ENCODE measurements around the gene TREML1.
A peak's percentile ranks its signal among the peaks of the same experiment; 100 is the strongest.

The TREML1 gene

DNA sequence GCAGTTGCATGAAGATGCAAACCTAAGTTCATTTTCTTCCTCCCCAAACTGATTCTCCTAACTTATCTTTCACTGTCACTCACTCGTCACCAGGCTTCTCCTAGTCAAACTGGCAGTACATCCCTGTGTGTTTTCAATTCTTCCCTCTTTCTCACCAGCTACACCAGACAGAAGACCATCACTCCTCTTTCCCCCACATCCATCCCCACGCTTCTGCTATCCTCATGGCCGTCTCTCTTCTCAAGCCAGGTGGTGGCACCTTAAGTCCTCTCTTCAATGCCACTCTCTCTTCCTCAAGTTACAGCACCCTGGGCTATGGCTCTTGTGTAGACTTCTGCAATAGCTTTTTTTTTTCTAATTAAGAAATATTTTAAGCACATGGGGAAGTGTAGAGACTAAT, 23.1 kb upstream of the TREML1 start:
- no peak overlapping the region for H3K4me3 ChIP-seq (ENCODE audit: low read depth, low read length)
- H3K9ac ChIP-seq (ENCODE audit: low read length), result no peak overlapping the region
- H3K27me3 ChIP-seq (ENCODE audit: control insufficient read depth, insufficient read depth, low read length), result no peaks in the 10 kb centered on the region; the same call in 1 of the 2 replicates
- 0 out of 2 replicates have a peak, but pooled peaks cover 4% of the 10 kb centered on the region for H3K4me1 ChIP-seq (ENCODE audit: control insufficient read depth, insufficient read depth, low read length)
- H3K9me3 ChIP-seq (ENCODE audit: control insufficient read depth, insufficient read depth, low read depth, low read length), result no peaks in the 10 kb centered on the region
- no peaks in the 10 kb centered on the region for H3K36me3 ChIP-seq (ENCODE audit: control insufficient read depth, insufficient read depth, low read length)
- H3K27ac ChIP-seq (ENCODE audit: low read depth, low read length), result no peak overlapping the region

DNA sequence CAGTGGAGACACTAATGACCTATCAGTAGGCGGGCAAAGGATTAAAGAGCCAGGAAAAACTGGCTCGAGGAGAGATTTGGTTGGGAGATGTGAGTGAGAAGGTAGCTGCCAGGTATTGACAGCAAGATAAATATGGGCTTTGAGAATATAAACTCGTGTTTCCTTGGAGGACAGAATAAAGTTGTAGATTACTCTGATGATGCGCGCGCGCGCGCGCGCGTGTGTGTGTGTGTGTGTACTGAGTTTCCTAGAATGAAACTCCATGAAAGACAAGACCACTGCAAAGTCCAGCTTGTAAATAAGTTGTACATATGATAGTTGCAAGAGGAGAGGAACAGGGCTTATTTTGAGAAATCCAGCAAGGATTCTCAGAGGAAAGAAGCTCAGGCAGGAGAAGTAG, 22.0 kb upstream of the TREML1 start:
- Histone ChIP-seq H3K4me1 (ENCODE audit: control insufficient read depth, insufficient read depth, low read length) (peaks cover 5% of the 10 kb centered on the region), H3K27ac (ENCODE audit: low read depth, low read length) (no peak overlapping the region), H3K9me3 (ENCODE audit: control insufficient read depth, insufficient read depth, low read depth, low read length) (no peaks in the 10 kb centered on the region), H3K36me3 (ENCODE audit: control insufficient read depth, insufficient read depth, low read length) (no peaks in the 10 kb centered on the region), H3K9ac (ENCODE audit: low read length) (no peak overlapping the region), H3K4me3 (ENCODE audit: low read depth, low read length) (no peak overlapping the region), H3K27me3 (ENCODE audit: control insufficient read depth, insufficient read depth, low read length) (no peaks in the 10 kb centered on the region; the same call in 1 of the 2 replicates)

DNA sequence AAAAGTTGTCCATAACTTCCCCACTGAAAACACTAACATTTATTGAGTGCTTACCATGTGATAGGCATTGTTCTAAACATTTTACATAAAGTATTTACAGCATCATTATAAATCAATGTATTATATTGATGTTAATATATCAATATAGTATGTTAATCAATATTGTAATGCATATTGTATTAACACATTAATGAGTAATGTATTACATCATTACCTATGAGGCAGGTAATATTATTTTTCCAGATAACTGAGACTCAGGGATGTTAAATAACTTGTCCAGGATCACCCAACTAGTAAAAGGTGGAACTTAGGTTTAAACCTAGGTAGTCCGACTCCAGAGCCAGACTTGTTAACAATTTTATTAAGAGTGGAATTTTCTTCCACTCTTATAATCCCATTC, 20.9 kb upstream of the TREML1 start:
- Histone ChIP-seq H3K9me3 (ENCODE audit: control insufficient read depth, insufficient read depth, low read depth, low read length) (no peaks in the 10 kb centered on the region), H3K4me1 (ENCODE audit: control insufficient read depth, insufficient read depth, low read length) (peaks cover 16% of the 10 kb centered on the region), H3K4me3 (ENCODE audit: low read depth, low read length) (no peak overlapping the region), H3K9ac (ENCODE audit: low read length) (no peak overlapping the region), H3K27me3 (ENCODE audit: control insufficient read depth, insufficient read depth, low read length) (no peaks in the 10 kb centered on the region; the same call in 1 of the 2 replicates), H3K36me3 (ENCODE audit: control insufficient read depth, insufficient read depth, low read length) (no peaks in the 10 kb centered on the region), H3K27ac (ENCODE audit: low read depth, low read length) (no peak overlapping the region)

DNA sequence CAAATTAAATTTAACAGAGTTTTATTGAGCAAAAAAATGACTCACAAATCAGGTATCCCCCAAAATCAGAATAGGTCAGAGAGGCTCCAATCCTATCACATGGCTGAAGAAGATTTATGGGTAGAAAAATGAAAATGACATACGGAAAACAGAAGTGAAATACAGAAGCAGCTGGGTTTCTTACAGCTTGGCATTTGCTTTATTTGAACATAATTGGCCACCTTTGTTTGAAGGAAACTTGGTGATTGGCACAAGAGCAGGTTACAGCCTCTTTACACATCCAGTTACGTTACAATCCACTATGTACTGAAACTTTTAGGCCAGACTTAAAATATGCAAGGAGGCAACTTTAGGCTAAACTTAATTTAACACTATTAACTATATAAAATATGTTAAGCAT, 20.5 kb upstream of the TREML1 start:
- H3K27me3 ChIP-seq (ENCODE audit: control insufficient read depth, insufficient read depth, low read length), result no peaks in the 10 kb centered on the region; the same call in 1 of the 2 replicates
- no peak overlapping the region for H3K9ac ChIP-seq (ENCODE audit: low read length)
- no peak overlapping the region for H3K27ac ChIP-seq (ENCODE audit: low read depth, low read length)
- no peak overlapping the region for H3K4me3 ChIP-seq (ENCODE audit: low read depth, low read length)
- H3K4me1 ChIP-seq (ENCODE audit: control insufficient read depth, insufficient read depth, low read length), result peaks cover 16% of the 10 kb centered on the region
- H3K36me3 ChIP-seq (ENCODE audit: control insufficient read depth, insufficient read depth, low read length), result no peaks in the 10 kb centered on the region
- no peaks in the 10 kb centered on the region for H3K9me3 ChIP-seq (ENCODE audit: control insufficient read depth, insufficient read depth, low read depth, low read length)

DNA sequence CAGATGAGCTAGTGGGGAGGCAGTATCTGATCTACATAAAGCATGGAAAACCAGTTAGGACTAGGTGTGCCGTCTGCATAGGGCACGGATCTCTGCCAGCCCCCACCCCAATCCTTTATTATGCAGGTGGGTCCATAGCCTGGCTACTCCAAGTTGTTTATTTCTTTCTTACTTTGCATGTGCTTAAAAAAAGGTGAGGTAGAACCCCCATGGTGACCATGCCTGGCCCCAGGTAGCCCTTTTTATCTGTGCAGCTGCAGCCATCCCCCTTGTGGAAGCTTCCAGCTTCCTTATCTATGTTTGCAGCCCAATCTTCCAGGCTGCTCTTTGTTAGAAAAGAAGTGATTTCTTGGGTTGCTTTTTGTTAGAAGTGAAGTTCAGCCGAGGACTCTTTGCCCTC, 17.8 kb upstream of the TREML1 start:
- peak overlapping the region; percentile 51 for H3K9ac ChIP-seq (ENCODE audit: low read length)
- H3K27ac ChIP-seq (ENCODE audit: low read depth, low read length), result peak overlapping the region; percentile 76

DNA sequence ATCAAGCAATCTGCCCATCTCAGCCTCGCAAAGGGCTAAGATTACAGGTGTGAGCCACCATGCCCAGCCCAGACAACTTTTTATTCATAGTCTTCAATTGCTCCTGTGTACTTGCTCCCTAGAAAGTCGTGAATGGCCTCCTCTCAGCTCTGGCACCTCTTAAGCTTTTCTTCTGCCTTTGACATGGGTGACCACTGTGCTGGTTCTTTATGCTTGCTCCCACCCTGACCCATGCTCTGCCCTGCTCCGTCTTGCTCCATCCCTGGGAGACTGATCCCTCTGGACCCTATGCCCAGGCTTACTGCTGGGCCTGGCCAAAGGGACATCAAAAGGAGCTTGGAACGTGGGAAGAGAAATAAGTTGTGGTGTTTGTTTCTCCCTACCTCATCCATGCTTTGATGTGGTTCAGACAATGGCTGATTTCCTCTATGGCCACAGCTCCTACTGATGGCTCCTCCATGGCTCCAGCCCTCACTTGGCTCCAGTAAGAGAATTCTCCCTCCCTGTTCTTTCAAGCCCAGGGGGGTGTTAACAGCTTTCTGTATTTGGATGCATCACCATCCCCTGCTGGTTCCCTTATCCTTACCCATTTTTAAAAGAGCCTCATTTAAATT, 16.5 kb upstream of the TREML1 start:
- H3K9ac ChIP-seq (ENCODE audit: low read length), result no peak overlapping the region
- peaks cover 16% of the 10 kb centered on the region for H3K4me1 ChIP-seq (ENCODE audit: control insufficient read depth, insufficient read depth, low read length)
- H3K27ac ChIP-seq (ENCODE audit: low read depth, low read length), result no peak overlapping the region
- H3K9me3 ChIP-seq (ENCODE audit: control insufficient read depth, insufficient read depth, low read depth, low read length), result no peaks in the 10 kb centered on the region
- H3K27me3 ChIP-seq (ENCODE audit: control insufficient read depth, insufficient read depth, low read length), result no peaks in the 10 kb centered on the region
- no peak overlapping the region for H3K4me3 ChIP-seq (ENCODE audit: low read depth, low read length)
- H3K36me3 ChIP-seq (ENCODE audit: control insufficient read depth, insufficient read depth, low read length), result no peaks in the 10 kb centered on the region

More for the DNA sequence above, 17.8 kb upstream of the TREML1 start:
- no peaks in the 10 kb centered on the region; the same call in 1 of the 2 replicates for H3K27me3 ChIP-seq (ENCODE audit: control insufficient read depth, insufficient read depth, low read length)
- H3K9me3 ChIP-seq (ENCODE audit: control insufficient read depth, insufficient read depth, low read depth, low read length), result no peaks in the 10 kb centered on the region
- H3K4me3 ChIP-seq (ENCODE audit: low read depth, low read length), result no peak overlapping the region
- peaks cover 16% of the 10 kb centered on the region for H3K4me1 ChIP-seq (ENCODE audit: control insufficient read depth, insufficient read depth, low read length)
- H3K36me3 ChIP-seq (ENCODE audit: control insufficient read depth, insufficient read depth, low read length), result no peaks in the 10 kb centered on the region

DNA sequence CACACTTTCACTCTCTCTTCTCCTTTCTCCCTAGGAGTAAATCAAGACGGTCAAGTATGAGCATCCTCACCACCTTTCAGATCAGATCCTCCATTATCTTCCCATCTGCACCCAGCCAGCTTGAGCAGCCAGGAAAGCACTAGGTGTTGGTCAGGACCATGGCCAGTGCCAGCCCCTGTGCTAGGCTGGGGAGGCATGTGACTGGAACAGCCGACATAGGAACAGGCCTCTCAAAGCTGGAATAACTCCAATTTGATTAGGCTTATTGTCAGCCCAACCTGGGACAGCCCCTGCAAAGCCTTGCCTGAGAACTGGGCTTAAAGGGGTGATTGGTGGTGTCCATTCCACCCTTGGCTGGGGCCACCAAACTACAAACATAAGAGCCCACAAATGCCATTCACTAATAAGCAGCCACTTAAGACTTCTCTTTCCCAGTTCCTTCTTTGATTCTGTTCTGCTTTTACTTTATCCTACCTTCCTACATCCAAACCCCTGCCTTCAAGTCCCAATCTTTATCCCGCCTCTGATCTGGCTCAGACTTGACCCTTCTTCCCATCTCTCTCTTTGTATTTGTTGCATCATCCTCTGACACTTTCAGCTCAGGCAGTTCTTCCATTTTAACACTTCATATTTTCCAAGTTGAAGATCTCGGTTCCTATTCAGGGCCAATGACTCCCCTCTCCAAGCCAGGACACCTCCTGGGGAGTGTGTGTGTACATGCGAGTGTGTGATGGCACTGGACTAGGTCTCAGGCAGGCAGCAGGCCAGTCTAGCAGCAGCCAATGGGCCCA, 13.2 kb upstream of the TREML1 start:
- no peak overlapping the region for H3K27ac ChIP-seq (ENCODE audit: low read depth, low read length)
- no peaks in the 10 kb centered on the region for H3K9me3 ChIP-seq (ENCODE audit: control insufficient read depth, insufficient read depth, low read depth, low read length)
- no peak overlapping the region for H3K4me3 ChIP-seq (ENCODE audit: low read depth, low read length)
- H3K27me3 ChIP-seq (ENCODE audit: control insufficient read depth, insufficient read depth, low read length), result no peaks in the 10 kb centered on the region
- no peaks in the 10 kb centered on the region for H3K36me3 ChIP-seq (ENCODE audit: control insufficient read depth, insufficient read depth, low read length)
- no peak overlapping the region for H3K9ac ChIP-seq (ENCODE audit: low read length)
- H3K4me1 ChIP-seq (ENCODE audit: control insufficient read depth, insufficient read depth, low read length), result peaks cover 16% of the 10 kb centered on the region

DNA sequence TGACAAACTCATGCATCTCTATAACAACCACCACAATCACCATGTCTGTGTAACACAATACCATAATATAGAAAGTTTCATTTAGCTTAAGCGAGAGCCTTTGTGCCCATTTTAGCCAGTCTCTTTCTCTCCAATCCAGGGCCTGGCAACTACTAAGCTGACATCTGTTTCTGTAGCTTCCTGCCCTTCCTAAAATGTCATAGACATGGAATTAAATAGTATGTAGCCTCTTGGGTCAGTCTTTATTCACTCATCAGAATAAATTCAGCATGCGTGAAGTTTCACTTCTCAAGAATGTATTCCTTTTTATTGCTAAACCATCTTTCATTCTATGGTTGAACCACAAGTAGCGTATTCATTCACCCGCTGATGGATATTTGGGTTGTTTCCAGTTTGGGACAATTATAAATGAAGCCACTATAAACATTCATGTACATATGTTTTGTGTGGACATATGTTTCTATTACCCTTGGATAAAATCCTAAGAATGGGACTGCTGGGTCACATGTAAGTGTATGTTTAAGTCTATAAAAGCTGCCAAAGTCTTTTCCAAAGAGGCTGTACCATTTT, 10.5 kb upstream of the TREML1 start:
- Histone ChIP-seq H3K4me3 (ENCODE audit: low read depth, low read length) (no peak overlapping the region), H3K36me3 (ENCODE audit: control insufficient read depth, insufficient read depth, low read length) (no peaks in the 10 kb centered on the region), H3K4me1 (ENCODE audit: control insufficient read depth, insufficient read depth, low read length) (peaks cover 3% of the 10 kb centered on the region; the same call in 1 of the 2 replicates), H3K27ac (ENCODE audit: low read depth, low read length) (no peak overlapping the region), H3K27me3 (ENCODE audit: control insufficient read depth, insufficient read depth, low read length) (no peaks in the 10 kb centered on the region), H3K9ac (ENCODE audit: low read length) (no peak overlapping the region), H3K9me3 (ENCODE audit: control insufficient read depth, insufficient read depth, low read depth, low read length) (no peaks in the 10 kb centered on the region)

DNA sequence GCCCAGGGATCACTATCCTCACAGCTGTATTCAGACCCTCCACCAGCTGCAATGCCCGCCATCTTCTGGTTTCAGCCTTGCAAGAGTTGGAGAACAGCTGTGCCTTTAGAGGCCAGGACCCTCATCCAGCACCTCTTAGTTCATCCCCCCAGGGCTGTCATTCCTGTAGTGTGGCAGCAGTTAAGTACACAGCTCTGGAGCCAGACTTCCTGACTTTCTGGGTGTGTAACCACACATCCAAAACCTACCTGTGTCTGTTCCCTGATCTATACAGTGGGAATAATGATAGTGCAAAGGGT, 9.2 kb upstream of the TREML1 start:
- Histone ChIP-seq H3K9me3 (ENCODE audit: control insufficient read depth, insufficient read depth, low read depth, low read length) (no peaks in the 10 kb centered on the region), H3K4me3 (ENCODE audit: low read depth, low read length) (no peak overlapping the region), H3K27ac (ENCODE audit: low read depth, low read length) (no peak overlapping the region), H3K36me3 (ENCODE audit: control insufficient read depth, insufficient read depth, low read length) (no peaks in the 10 kb centered on the region), H3K9ac (ENCODE audit: low read length) (no peak overlapping the region), H3K27me3 (ENCODE audit: control insufficient read depth, insufficient read depth, low read length) (no peaks in the 10 kb centered on the region), H3K4me1 (ENCODE audit: control insufficient read depth, insufficient read depth, low read length) (peaks cover 3% of the 10 kb centered on the region; the same call in 1 of the 2 replicates)

DNA sequence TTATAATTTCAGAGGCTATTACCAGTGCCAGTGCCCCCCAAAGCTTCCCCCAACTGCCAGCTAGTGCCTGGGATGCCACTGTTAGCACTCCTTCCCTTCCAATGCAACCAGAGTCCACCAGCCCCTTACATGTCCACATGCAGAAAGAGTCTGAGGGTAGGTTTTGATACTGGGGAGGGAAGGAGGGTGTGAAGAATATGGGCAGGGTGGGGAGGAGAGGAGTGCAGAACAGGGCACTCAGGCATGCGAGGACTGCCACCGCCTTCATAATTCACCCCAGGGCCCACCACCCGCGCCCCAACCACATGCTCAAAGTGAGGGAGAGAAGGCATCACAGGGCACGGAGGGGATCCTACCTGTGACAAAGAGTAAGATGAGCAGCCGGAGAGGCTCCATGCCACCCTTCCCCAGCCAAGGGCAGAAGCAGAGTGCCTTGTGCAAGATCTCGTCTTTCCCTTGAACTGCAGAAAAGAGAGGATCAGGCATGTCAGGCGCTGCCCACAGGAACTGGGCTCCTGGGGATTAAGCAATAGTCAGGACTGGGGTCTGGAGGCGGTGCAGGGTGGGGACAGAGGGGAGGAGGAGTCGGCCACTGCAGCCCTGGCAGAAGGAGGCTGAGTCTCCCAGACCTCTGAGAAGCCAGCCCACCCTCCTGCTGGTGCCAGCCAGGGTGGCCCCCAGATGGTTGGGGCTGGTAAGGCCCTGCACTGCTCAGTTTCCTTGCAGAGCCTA, 8.7 kb upstream of the TREML1 start, which contains the start of gene TREM2:
Gene TREM2, minus strand, starts transcription at position 430 of the 732 bp plus-strand sequence. Its CDS starts 34 bp downstream, at position 396.
- Histone ChIP-seq H3K4me1 (ENCODE audit: control insufficient read depth, insufficient read depth, low read length) (peaks cover 3% of the 10 kb centered on the region; the same call in 1 of the 2 replicates), H3K27me3 (ENCODE audit: control insufficient read depth, insufficient read depth, low read length) (no peaks in the 10 kb centered on the region), H3K36me3 (ENCODE audit: control insufficient read depth, insufficient read depth, low read length) (no peaks in the 10 kb centered on the region), H3K9me3 (ENCODE audit: control insufficient read depth, insufficient read depth, low read depth, low read length) (no peaks in the 10 kb centered on the region), H3K4me3 (ENCODE audit: low read depth, low read length) (no peak within 1 kb of the TSS), H3K9ac (ENCODE audit: low read length) (no peak within 1 kb of the TSS), H3K27ac (ENCODE audit: low read depth, low read length) (no peak within 1 kb of the TSS)
